ENCODE measurements around the gene UBL4B.

GRCh38 chr1:110106013-110106941 is 6.0 kb upstream of the UBL4B start:
- TF ChIP-seq POLR2AphosphoS5 (IDR thresholded peaks at IDR 0.05) (no peak), CTCF (IDR thresholded peaks at IDR 0.05) (peak in 3 of 4 experiments; percentile 84 to 91 (median 85)), EP300 (IDR thresholded peaks at IDR 0.05) (no peak)

Data from gastroesophageal sphincter (tissue), 3 donors.